Measurements from ENCODE around the gene ZCCHC3.
"Not testable (repeated sequence)": the region's sequence is repeated elsewhere in the genome, so short reads cannot be mapped to it uniquely, and the experiment has no call there.

ZCCHC3 gene

DNA sequence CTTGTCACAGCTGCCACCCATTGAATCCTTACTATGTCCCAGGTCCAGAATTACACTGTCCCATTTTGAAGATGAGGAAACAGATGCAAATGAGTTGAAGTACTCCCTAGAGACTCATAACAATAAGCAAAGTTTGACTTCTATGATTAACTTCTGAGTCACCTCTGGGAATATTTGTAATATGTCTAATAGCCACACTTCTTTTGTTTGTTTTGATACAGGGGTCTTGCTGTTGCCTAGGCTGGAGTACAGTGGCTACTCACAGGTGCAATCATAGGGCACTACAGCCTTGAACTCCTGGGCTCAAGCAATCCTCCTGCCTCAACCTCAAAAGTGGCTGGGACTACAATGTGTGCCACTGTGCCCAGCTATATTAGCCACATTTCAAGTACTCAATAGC lies 16.6 kb downstream of the ZCCHC3 start:
- DNase-seq (ENCODE audit: low spot score), result no peak

DNA sequence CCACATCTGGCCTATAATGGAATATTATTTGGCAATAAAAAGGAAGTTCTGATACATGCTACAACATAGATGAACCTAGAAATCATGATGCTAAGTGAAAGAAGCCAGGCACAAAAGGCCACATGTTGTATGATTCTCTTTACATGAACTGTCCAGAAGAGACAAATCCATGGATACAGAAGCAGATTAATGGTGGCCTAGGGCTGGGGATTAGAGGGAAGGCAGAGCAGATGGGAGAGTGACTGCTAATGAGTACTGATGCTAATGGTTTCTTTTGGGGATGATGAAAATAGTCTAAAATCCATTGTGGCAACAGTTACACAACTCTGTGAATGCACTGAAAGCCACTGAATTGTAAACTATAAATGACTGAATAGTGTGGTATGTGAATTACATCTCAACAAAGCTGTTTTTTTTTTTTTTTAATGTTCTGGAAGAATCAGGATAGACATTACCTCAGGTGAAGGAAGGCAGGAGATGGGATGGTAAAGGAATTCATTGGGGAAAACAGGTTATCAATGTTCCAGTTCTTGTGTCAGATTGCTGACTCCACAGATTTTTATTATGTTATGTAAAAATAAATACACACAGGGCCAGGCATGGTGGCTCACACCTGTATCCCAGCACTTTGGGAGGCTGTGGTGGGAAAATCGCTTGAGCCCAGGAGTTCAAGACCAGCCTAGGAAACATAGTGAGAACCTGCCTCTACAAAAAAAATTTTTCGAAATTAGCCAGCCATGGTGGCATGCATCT lies 19.1 kb downstream of the ZCCHC3 start:
- no peak for DNase-seq (ENCODE audit: low spot score)

DNA sequence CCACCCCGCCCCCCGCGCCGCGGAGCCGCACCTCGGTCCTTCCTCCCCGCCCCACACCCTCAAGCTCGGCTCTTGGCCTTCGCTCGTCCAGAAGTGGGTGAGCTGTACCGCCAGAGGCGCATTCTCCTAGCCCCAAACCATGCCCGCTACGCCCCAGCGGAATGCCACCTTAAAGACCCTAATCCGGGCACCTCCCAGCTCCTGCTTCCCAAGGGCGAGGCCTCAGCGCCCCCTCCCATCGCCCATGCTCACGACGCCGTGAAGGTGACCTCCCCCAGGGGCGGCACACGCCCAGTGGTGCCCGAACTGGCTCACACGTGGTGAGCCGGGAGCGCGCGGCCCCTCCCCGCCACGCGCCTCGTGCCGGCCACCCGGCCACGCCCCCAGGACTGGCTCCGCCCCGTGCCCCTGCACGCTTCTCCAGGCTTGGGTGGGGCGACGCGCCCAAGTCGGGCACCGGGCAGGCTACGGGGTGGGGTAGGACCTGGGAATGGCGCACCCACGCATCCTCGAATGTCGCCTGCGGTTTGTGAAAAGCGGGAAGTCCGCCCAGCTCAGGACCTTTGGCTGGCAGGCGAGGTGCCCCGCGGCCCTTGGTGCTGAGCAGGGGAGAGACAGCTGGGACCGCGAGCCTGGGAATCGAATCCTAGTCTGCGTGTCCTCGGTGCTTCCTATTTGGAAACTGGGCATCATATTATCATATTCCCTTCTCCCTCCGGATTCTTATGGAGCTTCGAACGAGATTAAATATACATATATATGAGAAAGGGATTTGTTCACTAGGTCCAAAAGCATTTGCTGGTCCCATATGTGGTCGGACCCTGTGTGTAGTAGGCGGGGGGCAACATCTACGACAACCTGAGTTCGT lies 27.0 kb downstream of the ZCCHC3 start:
- peak; percentile 92 for DNase-seq (ENCODE audit: low spot score)

DNA sequence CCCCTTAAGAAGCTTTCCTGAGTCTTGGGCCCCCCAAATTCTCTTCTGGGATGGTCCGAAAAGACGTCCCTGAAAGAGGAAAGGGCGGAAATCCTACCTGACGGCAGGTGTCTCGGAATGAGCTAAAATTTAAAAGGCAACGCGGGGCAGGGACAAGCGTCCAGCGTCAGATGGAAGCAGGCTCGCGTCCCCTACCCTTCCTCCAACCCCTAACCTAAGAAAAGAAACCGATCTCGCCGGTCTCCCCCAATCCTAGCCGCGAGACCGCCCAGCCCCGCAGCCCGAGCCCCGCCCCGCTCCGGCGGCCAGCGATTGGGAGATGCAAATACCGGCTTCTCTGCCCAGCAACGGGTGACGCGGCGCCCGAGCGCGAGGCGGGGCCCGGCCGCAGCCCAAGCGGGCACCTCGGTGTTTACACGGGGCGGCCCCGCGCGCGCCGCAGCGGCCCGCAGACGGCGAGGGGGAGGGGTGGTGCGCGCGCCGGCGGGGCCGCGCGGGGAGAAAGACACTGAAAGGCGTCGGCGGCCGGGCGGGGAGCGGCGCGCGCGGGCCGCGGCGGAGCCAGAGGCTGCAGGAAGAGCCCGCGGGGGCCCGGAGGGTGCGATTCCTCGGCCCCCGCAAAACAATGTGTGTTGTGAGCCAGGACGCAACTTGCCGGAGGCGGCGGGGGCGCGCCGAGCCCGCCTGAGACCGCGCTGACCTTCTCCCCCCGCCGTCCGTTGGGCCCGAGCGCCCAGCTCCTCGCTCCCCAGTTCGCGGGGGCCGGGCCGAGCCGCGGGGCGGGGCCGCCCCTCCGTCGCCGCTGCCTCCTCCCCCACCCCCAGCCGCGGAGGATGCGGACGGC lies 27.9 kb downstream of the ZCCHC3 start, which contains the start of gene SOX12:
SOX12 (plus strand) TSS at position 508 of the 844 bp plus-strand sequence. CDS start 373 bp downstream, outside the sequence.
- peak; percentile 93 for DNase-seq (ENCODE audit: low spot score)

DNA sequence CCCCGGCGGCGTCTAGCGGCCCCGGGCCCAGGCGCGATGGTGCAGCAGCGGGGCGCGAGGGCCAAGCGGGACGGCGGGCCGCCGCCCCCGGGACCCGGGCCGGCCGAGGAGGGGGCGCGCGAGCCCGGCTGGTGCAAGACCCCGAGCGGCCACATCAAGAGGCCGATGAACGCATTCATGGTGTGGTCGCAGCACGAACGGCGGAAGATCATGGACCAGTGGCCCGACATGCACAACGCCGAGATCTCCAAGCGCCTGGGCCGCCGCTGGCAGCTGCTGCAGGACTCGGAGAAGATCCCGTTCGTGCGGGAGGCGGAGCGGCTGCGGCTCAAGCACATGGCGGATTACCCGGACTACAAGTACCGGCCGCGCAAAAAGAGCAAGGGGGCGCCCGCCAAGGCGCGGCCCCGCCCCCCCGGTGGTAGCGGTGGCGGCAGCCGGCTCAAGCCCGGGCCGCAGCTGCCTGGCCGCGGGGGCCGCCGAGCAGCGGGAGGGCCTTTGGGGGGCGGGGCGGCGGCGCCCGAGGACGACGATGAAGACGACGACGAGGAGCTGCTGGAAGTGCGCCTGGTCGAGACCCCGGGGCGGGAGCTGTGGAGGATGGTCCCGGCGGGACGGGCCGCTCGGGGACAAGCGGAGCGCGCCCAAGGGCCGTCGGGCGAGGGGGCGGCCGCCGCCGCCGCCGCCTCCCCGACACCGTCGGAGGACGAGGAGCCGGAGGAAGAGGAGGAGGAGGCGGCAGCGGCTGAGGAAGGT lies 28.7 kb downstream of the ZCCHC3 start:
- DNase-seq (ENCODE audit: low spot score), result peak; percentile 58

DNA sequence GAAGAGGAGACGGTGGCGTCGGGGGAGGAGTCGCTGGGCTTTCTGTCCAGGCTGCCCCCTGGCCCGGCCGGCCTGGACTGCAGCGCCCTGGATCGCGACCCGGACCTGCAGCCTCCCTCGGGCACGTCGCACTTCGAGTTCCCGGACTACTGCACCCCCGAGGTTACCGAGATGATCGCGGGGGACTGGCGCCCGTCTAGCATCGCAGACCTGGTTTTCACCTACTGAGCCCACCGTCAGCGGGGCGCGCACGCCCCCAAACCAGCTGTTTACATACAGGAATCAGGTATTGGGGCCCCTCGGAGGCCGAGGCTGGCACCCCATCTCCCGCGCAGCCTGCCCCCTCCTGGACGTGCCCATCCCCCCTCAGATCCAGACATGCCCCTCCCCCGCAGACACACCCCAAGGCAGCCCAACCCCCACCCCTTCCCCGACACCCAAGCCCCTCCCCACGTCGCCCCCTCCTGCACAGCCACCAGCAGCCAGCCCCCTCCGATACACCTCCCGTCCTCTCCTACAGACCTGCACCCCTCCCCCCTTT lies 29.3 kb downstream of the ZCCHC3 start:
- peak; percentile 18 for DNase-seq (ENCODE audit: low spot score)

DNA sequence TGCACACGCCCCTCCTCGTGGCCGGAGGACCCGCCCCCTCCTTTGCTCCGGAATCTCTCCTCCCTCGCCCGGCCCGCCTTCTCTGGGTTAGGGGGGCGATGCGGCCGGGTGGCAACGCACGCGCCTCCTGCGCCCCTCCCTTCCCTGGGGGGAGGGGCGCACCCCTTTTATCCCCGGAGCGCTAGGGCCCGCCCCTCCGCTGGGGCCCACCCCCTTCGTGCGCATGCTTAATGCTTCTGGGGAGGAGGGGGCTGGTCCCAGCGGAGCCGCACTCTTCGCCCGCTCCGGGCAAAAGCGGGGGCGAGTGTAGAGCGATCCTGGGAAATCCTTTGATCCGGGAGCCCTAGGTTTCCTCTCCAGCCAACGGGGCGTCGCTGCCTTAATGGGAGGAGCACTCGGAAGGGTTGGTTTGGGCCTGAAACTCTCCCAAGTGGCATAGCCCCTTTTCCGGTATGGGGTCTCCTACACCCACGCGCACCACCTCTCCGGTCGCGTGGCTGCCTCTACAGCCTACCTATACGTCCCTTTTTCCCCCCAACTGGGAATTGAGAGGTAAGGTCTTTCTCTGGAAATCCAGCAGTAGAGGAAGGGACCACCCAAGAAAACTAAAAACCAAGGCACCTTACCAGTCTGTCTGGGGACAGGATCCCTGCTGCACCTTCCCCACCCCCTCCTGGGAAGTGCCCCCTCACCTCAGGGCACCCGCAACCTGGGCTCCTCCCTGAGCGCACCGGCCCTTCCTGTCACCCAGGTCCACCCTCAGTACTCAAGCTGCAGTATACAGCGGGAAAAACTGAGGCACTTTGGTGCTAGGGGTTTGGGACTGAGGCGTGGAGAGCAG lies 30.0 kb downstream of the ZCCHC3 start:
- peak; percentile 86 for DNase-seq (ENCODE audit: low spot score)

DNA sequence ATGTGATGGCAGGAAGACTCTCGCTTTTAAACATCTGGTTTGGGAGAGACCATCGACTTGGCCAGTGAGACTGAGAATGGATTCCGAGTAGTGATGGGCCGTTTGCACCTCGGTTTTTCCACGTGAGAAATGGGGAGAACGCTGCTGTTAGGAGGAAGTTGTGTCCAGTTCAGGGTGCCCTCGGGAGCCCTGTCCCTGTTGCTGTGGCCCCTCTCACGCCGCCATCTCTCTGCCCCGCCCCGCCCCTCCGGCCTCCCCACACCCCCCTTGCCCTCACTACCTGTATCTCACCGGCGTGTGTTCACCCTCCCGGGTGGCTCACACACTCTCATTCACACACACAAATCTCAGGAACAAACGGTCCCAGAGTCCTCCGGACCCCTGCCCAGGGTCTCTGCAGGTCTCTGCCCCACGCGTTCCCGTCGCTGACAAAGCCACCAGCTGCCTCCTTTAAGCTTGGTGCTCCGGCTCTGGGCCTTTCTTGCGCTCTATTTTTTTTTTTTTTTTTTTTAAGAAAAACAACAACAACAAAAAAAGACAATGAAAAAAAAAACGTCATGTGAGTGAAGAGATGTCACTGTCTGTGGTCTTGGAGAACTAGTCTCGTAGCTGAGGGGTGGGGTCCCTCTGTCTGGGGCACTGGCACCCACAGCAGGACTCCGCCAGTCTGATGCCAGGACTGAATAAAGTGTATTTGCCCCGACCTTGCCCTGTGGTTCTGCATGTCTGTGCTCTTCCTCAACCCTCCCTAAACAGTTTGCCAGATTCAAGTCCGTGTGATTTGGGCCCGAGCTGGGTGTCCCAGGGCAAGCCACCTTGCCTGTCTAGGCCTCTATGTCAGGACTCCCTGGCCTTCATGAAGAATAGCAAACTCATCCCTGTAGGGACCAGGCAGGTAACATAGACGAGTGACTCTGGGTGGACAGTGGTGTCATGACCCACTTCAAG lies 30.9 kb downstream of the ZCCHC3 start:
- DNase-seq (ENCODE audit: low spot score), result no peak

DNA sequence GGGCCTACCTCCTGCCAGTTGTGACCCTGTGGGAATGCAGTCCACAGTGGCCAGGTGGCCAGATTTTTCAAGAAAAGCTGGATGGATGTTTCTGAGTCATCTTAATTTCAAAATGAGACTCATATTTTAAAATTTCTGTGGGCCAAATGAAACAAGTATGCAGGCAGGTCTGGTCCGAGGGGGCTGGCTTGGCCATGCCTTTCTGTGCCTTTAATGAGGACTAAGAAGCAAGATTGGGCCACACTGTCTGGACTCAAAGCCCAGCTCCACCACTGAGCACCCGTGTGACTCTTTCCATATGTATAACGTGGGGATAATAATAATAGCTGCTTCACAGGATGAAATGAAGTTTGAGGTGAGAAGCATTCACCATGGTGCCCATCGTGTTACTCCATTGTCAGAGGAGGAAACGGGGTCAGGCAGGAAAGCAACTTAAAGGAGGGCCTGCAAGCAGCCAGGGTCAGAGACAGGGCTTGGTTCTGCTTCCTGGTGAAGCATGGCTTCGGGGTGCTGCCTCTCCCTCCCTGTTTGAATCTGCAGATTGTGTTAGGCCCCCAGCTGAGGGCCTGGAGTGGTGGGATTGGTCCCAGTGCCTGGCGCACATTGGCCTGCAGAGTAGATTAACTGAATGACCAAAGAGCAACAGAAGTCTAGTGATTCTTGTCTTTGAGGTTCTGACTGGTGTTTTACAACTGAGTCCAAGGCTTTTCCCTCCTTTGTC lies 31.8 kb downstream of the ZCCHC3 start:
- no peak for DNase-seq (ENCODE audit: low spot score)

DNA sequence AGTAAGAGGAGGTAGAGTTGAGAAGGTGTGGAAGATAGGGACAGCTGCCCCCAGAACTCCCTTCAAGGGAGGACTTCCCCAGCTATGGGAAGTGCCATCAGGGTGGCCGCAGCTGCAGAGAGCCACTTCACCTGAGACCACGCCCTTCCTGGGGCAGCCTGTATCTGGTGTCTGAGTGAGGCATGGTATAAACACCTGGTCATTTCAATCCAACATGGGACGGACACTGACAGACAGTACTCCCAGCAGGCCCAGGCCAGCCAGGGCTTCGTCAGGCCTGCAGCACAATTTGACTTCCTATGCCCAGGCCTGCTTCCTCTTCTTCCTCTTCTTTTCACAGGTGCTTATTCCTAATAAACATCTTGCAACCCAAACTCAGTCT lies 32.5 kb downstream of the ZCCHC3 start:
- no peak for DNase-seq (ENCODE audit: low spot score)

DNA sequence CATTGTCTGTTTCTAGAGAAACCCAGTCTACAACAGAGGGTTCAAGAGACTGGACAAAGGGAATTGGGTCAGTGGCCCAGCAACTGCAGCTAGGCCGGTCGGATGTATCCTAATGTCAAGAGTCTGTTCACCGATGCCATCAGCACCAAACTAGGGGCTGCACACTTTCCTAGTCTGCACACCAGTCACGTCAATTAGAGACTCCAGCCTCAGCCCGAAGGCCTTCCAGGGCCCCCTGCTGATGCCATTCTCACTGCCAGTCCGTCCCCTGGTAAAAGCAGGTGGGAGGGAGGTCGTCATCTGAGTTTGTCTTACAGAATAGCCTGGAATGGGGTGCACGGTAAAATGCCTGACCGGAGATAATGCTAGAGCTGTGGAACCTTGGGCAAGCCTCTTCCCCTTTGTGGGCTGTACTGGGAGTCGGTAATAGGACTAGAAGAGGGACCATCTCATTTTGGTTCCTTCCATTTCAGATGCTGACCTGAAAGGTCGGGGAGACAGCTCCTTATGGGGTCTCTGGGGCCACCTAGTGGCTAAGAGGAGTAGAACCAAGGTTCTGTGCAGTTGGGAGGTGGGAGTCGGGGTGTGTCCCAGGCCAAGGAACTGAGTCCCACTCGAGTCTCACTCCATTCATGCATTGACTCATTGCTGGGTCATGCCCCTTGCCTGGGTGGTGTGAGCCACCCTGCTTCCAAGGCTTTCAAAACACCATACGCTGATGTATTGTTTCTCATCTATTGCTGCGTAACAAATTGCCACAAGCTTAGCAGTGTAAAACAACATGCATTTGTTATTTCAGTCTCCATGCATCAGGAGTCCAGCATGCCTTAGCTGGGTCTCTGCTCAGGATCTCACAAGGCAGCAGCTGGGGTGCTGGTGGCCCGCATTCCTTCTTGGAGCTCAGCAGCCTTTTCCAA lies 33.1 kb downstream of the ZCCHC3 start:
- peak; percentile 78 for DNase-seq (ENCODE audit: low spot score)

DNA sequence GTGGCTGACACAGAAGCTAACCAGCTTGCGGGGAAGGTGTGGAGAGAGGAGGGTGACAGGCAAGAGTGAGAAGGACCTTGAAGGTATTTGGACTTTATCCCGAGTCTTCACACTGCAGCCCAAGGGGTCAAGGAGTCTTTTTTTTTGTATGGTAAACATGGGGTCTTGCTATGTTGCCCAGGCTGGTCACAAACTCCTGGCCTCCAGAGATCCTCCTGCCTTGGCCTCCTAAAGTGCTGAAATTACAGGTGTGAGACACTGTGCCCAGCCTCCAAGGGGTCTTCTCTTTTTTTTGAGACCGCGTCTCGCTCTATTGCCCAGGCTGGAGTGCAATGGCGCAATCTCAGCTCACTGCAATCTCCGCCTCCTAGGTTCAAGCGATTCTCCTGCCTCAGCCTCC lies 37.2 kb downstream of the ZCCHC3 start:
- DNase-seq (ENCODE audit: low spot score), result no peak

DNA sequence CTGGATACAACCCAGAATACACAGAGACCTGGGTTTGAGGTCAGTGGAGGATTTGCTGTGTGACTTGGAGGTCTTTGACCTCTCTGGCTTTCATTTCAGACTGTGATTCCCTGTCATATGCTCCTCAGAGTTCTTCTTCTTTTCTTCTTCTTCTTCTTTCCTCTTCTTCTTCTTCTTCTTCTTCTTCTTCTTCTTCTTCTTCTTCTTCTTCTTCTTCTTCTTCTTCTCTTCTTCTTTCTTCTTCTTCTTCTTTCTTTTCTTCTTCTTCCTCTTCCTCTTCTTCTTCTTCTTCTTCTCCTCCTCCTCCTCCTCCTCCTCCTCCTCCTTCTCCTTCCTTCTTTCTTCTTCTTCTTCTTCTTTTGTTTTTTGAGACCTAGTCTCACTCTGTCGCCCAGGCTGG lies 38.7 kb downstream of the ZCCHC3 start:
- not testable (repeated sequence) for DNase-seq (ENCODE audit: low spot score)

DNA sequence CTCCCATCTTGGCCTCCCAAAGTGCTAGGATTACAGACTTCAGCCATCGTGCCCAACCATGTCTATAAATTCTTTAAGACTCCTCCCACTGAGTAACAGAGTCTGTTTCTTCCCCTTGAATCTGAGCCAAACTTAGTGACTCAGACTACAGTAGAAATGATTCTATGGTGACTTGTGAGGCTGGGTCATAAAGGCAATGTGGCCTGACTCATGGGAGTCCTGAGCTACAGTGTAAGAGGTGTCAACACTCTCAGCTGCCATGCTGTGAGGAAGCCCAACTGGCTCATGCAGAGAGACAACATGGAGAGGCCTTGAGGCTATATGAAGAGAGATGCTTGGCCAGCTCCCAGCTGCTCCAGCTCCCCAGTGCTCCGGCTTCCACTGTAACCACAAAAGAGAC lies 44.3 kb downstream of the ZCCHC3 start:
- DNase-seq (ENCODE audit: low spot score), result no peak

DNA sequence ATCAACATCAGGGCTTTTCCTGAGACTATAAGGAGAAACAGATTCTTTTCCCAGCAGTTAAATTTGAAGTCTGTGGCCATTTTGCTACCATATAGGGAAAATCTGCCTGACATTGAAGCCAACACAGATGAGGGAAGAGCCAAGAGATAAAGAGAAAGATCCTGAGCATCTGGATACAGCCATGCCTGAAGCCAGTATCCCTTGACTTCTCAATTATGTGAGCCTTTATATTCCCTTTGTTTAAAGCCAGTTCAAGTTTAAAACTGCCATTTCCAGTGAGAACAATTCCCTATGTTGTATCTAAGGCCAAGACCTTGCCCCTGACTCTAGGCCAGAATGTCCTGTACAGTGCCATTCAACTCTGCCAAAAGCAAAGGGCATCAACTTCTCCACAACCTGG lies 45.7 kb downstream of the ZCCHC3 start:
- DNase-seq (ENCODE audit: low spot score), result no peak

DNA sequence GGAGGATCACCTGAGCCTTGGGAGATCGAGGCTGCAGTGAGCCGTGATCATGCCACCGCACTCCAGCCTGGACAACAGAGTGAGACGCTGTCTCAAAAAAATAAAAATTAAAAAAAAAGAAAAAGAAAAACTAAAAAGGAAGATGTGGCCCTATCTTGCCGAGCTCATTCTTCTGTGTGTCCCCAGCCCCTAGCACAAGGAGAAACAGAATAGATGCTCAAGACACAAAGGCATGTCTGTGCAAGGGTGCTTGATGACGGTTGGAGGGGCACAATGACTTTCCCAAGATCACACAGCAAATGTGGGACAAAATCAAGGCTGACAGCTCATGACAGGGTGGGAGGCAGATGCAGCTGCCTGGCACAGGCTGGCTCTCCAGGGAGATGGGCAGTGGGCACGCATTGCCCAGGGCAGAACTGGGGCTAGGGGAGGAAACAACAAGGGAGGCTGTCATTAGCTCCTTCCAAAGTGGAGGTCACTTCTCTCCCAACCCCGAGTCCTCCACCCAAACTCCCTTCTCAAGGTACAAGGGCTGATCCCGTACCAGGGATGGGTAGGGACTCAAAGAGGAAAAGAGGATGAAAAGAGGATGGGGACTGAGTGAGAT lies 48.8 kb downstream of the ZCCHC3 start:
- DNase-seq (ENCODE audit: low spot score), result no peak

All from germinal center (tissue), 1 donor.